ENCODE results near the gene PALLD. TPM values are rescaled to one million over a fixed set of nuclear protein-coding genes. Genes with fewer than 3 reads are reported as not detected.

PALLD gene
- total RNA-seq, 4 donors from 2014 or later: 1,036 to 2,270 (median 2,202) TPM

DNA sequence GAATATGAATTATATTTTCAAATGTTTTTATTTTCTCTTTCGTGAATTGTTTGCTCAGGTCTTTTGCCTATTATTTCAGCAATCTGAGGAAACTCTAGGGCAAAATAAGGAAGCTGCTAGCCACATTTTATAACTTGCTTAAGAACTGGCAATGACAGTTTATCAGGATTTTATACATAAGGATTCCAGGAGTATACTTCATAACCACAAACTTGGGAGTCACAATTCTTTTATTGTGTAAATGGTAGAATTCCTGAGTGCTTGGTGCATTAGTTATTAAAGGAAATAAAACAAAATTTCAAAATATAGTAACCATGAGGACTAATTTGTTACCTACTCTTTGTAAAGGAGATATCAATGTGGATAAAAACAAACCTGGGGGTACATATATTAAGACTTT lies 54.4 kb downstream of the PALLD start:
- Histone ChIP-seq H3K4me3 (no peak overlapping the region), H3K27me3 (no peaks in the 10 kb centered on the region), H3K4me1 (no peaks in the 10 kb centered on the region), H3K9me3 (no peaks in the 10 kb centered on the region), H3K27ac (no peak overlapping the region), H3K36me3 (no peaks in the 10 kb centered on the region)
- WGBS, 2 donors (ENCODE audit: low coverage in 1 of 2): 75 to 95% methylated on average over 1 of the region's 1 CpG
- no peak for ATAC-seq
- TF ChIP-seq EP300 (IDR thresholded peaks at IDR 0.05) (no peak), POLR2A (IDR thresholded peaks at IDR 0.05) (no peak), POLR2AphosphoS5 (IDR thresholded peaks at IDR 0.05) (no peak)
- TF ChIP-seq, protein P1, sequence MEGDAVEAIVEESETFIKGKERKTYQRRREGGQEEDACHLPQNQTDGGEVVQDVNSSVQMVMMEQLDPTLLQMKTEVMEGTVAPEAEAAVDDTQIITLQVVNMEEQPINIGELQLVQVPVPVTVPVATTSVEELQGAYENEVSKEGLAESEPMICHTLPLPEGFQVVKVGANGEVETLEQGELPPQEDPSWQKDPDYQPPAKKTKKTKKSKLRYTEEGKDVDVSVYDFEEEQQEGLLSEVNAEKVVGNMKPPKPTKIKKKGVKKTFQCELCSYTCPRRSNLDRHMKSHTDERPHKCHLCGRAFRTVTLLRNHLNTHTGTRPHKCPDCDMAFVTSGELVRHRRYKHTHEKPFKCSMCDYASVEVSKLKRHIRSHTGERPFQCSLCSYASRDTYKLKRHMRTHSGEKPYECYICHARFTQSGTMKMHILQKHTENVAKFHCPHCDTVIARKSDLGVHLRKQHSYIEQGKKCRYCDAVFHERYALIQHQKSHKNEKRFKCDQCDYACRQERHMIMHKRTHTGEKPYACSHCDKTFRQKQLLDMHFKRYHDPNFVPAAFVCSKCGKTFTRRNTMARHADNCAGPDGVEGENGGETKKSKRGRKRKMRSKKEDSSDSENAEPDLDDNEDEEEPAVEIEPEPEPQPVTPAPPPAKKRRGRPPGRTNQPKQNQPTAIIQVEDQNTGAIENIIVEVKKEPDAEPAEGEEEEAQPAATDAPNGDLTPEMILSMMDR (IDR thresholded peaks at IDR 0.05): no peak

DNA sequence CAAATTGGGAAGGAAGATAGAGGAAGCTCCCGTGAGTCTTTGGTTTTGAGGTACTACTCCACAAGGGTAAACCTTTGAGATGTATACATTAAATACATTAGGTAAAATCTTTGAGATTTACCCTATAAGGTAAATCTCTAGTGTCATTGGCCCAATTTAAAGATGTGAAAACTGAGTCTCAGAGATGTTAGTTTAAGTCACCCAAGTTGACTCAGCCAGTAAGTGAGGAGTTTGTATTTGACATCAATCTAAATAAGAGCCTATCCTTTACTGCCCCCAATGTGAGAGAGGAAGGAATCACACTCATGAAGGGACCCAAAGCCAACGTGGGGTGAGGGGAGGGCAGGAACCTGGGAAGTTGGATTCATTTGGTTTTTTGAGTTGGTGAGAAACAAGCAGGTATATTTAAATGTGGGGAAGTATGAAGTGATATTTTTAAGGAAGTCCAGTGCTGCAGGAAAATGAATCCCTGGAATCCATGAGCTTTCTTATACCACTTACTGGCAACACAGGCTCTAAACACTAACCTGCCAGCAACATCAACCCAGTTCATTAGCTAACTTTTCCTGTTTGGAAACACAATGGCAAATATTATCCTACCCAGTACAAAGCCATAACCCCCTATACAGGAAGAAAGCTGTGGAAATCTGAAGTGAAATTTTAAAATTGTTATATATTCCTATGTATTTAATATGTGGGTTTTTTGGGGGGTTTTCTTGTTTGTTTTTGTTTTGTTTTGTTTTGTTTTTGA lies 55.3 kb downstream of the PALLD start:
- no peaks in the 10 kb centered on the region for H3K4me1 ChIP-seq
- no peaks in the 10 kb centered on the region for H3K9me3 ChIP-seq
- no peaks in the 10 kb centered on the region for H3K27me3 ChIP-seq
- H3K27ac ChIP-seq: no peak overlapping the region
- 63 to 78% methylated on average over 2 of the region's 2 CpGs for WGBS, 2 donors (ENCODE audit: low coverage in 1 of 2)
- no peak for ATAC-seq
- TF ChIP-seq, protein P1 (IDR thresholded peaks at IDR 0.05): peak in 1 of 4 experiments; percentile 7
- TF ChIP-seq POLR2A (IDR thresholded peaks at IDR 0.05): no peak
- no peak overlapping the region for H3K4me3 ChIP-seq
- no peaks in the 10 kb centered on the region for H3K36me3 ChIP-seq

DNA sequence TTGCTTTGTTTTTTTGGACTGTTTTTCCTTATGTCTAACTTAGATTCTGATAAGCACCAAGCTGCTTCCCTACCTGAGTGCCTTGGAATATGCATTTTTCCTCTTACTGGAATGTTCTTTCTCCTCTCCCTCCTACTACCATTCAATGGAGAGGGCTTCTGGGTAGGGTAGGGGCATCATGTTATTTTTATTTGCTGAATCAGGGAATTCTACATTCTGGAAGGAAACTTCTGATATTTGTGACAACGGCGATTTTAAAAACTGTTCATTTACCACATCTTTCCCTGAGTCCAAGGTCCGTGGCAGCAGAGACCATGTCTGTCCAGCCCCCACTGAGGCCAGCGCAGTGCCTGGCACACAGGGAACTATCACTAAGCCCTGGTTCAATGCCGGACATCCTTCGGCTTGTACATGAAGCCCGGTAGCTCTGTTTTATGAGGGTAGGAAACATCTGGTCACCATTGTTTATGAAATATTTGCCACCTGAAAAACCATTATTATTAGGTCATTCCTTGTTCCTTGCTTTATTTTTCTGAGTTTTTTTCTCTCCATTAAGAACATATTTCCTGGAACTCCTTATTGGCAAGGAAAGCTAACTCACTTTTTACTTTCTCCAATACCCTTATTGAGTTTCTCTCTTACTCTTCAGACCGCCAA lies 57.0 kb downstream of the PALLD start:
- Histone ChIP-seq H3K4me3 (no peak overlapping the region), H3K4me1 (no peaks in the 10 kb centered on the region), H3K27me3 (no peaks in the 10 kb centered on the region), H3K27ac (no peak overlapping the region), H3K36me3 (no peaks in the 10 kb centered on the region), H3K9me3 (no peaks in the 10 kb centered on the region)
- WGBS, 2 donors (ENCODE audit: low coverage in 1 of 2): 65 to 68% methylated on average over 6 to 8 of the region's 8 CpGs
- no peak for TF ChIP-seq POLR2A (IDR thresholded peaks at IDR 0.05)
- no peak for TF ChIP-seq EP300 (IDR thresholded peaks at IDR 0.05)
- TF ChIP-seq POLR2AphosphoS5 (IDR thresholded peaks at IDR 0.05): no peak
- TF ChIP-seq, protein P1 (IDR thresholded peaks at IDR 0.05): no peak
- no peak for ATAC-seq

DNA sequence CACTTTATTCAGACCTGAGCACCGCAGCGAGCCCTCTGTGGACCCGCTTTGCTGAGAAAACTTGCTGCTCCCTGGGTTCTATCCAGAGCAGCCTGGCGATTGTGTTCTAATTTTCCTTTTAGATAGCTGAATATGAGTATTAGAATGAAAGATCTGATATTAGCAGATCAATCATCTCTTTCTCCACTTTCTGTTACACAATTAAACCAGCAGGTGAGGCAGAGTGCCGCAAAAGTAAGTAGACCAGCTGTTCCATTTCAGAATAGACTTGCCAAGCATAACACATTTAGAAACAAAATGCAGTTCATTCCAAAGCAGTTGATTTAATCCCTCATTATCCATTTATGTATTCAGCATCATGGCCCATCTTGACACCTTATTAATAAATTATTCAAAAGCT lies 58.6 kb downstream of the PALLD start:
- Histone ChIP-seq H3K36me3 (no peaks in the 10 kb centered on the region), H3K27me3 (no peaks in the 10 kb centered on the region), H3K9me3 (no peaks in the 10 kb centered on the region), H3K4me3 (no peak overlapping the region), H3K27ac (no peak overlapping the region), H3K4me1 (peaks cover 0 to 11% (median 3%) of the 10 kb centered on the region in 3 donors)
- WGBS, 2 donors (ENCODE audit: low coverage in 1 of 2): 73 to 94% methylated on average over 2 to 5 of the region's 5 CpGs
- no peak for TF ChIP-seq POLR2A (IDR thresholded peaks at IDR 0.05)
- no peak for TF ChIP-seq POLR2AphosphoS5 (IDR thresholded peaks at IDR 0.05)
- TF ChIP-seq, protein P1 (IDR thresholded peaks at IDR 0.05): no peak
- TF ChIP-seq EP300 (IDR thresholded peaks at IDR 0.05): no peak
- no peak for ATAC-seq

DNA sequence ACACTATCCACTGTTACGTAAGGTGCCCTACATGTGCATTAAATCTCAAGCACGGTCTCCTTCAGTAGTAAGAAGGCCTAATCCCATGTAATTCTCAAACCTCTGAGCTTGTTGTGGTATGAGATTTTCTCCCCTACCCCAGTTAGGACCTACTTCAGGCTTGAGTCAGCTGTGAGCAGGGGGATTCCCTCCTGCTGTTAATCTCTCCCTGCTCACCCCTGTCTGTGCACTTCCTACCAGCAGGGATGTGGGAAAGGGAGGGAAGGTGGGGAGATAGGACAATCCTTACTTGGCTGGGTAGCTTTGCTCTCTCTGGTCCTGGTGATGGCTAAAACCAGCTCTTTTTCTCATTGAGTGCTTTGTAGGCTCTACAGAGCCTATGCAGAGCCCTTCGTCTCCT lies 60.8 kb downstream of the PALLD start:
- Histone ChIP-seq H3K27me3 (no peaks in the 10 kb centered on the region), H3K27ac (no peak overlapping the region), H3K4me1 (peaks cover 5 to 20% (median 9%) of the 10 kb centered on the region in 3 donors), H3K9me3 (no peaks in the 10 kb centered on the region), H3K4me3 (no peak overlapping the region), H3K36me3 (no peaks in the 10 kb centered on the region)
- no peak for ATAC-seq
- 100% methylated on average over 2 of the region's 3 CpGs for WGBS, 2 donors (ENCODE audit: low coverage in 1 of 2)
- TF ChIP-seq, protein P1 (IDR thresholded peaks at IDR 0.05): no peak
- TF ChIP-seq POLR2A (IDR thresholded peaks at IDR 0.05): no peak
- no peak for TF ChIP-seq POLR2AphosphoS5 (IDR thresholded peaks at IDR 0.05)
- TF ChIP-seq EP300 (IDR thresholded peaks at IDR 0.05): no peak

Measured in gastroesophageal sphincter (tissue), 4 donors.